ENCODE measurements around the gene CCDC192.

GRCh38 chr5:127754706-127755105, 51.5 kb downstream of the CCDC192 start:
- no peak for TF ChIP-seq SP1 (IDR thresholded peaks at IDR 0.05)
- no peak for TF ChIP-seq FOXM1 (IDR thresholded peaks at IDR 0.05; ENCODE audit: borderline replicate concordance)
- no peak for TF ChIP-seq L3MBTL2 (conservative IDR thresholded peaks at IDR 0.05)
- no peak for TF ChIP-seq HDGF (IDR thresholded peaks at IDR 0.05; ENCODE audit: borderline replicate concordance)
- TF ChIP-seq ELF4 (IDR thresholded peaks at IDR 0.05) = no peak
- TF ChIP-seq FOXK2 (IDR thresholded peaks at IDR 0.05) = no peak
- TF ChIP-seq PKNOX1 (IDR thresholded peaks at IDR 0.05) = no peak
- no peak for TF ChIP-seq ARNT (IDR thresholded peaks at IDR 0.05)
- no peak for TF ChIP-seq SUZ12 (IDR thresholded peaks at IDR 0.05)
- TF ChIP-seq BHLHE40 (IDR thresholded peaks at IDR 0.05; ENCODE audit: borderline replicate concordance) = no peak
- no peak for TF ChIP-seq ZNF384 (IDR thresholded peaks at IDR 0.05)
- no peak for TF ChIP-seq TARDBP (IDR thresholded peaks at IDR 0.05)
- no peak for TF ChIP-seq NFRKB (IDR thresholded peaks at IDR 0.05)

All from HEK293T (cell line).